Testis (tissue), 3 donors: ENCODE results near the gene COL4A4. TPM values are rescaled to one million over a fixed set of nuclear protein-coding genes. Genes with fewer than 3 reads are reported as not detected.

ENCODE experiments used
- DNase-seq: peaks from one replicate; pipeline ENCODE4 v3.0.0-alpha.2; 2019
- H3K27ac ChIP-seq, 2 donors: fragments of 200-600 bp; sonication (generic); one replicate each; pipeline ENCODE4 v1.5.1; 2019
- H3K27me3 ChIP-seq: fragments of 200-600 bp; sonication (generic); one replicate; pipeline ENCODE4 v1.5.1; 2019
- H3K36me3 ChIP-seq: fragments of 200-600 bp; sonication (generic); one replicate; pipeline ENCODE4 v1.5.1; 2017; ENCODE audit warnings: low read depth; ENCODE audit errors: missing control alignments
- H3K4me1 ChIP-seq: fragments of 200-600 bp; sonication (generic); one replicate; pipeline ENCODE4 v1.5.1; 2019
- H3K4me3 ChIP-seq, 2 donors: fragments of 200-600 bp; sonication (generic); one replicate each; pipeline ENCODE4 v1.5.1; 2017 to 2019
- H3K9me3 ChIP-seq: fragments of 200-600 bp; sonication (generic); one replicate; pipeline ENCODE4 v1.5.1; 2017
- POLR2A ChIP-seq: fragments of 450-650 bp; IDR thresholded peaks from one replicate; pipeline ENCODE4 v1.6.1; 2017; ENCODE audit warnings: antibody characterized with exemption, mild to moderate bottlenecking, moderate library complexity
- WGBS, 2 donors: methylation state at CpG; one replicate each; pipeline ENCODE4 v1.1.5; 2018; 5-methylcytosine and 5-hydroxymethylcytosine counted together
- intact Hi-C: fragments of 100-400 bp; cut with DNase I; formaldehyde crosslinking; loops from one replicate; pipeline ENCODE4 v1.15.1; 2023; ENCODE audit warnings: low total_unique reads
- polyA plus RNA-seq: library from polyadenylated mRNA; stranded (reverse); fragments of 350-450 nt; fragmentation: Illumina TruSeq; extraction: RNeasy Lipid Tissue Mini Kit (QIAGEN cat#74804); gene quantifications from one replicate; pipeline ENCODE4 v1.2.3, GENCODE V29; 2014; ENCODE audit warnings: low read depth, low replicate concordance; ENCODE audit not compliant: insufficient read depth
- small RNA-seq, 2 donors: library from RNA; depleted of rRNA; stranded (forward); fragments of <200 nt; gene quantifications; one replicate each; pipeline ENCODE3, GENCODE V24; 2016
- total RNA-seq, 2 donors: library from RNA; depleted of rRNA; stranded (reverse); fragments of >200 nt; gene quantifications; one replicate each; pipeline ENCODE4 v1.2.3, GENCODE V29; 2016
- TF ChIP-seq, protein P1 (sequence below), 3 experiments: fragments of 450-650 bp in 2 of 3; fragments of 200-600 bp in 1 of 3; sonication (generic) in 1 of 3; IDR thresholded peaks; one replicate each; pipeline ENCODE4 v1.5.1; 2016 to 2019; ENCODE audit warnings: antibody characterized with exemption in 3 of 3, mild to moderate bottlenecking in 2 of 3, moderate library complexity in 1 of 3

The COL4A4 gene
- total and polyA plus RNA-seq, 3 donors from 2014 or later, result 3.0 to 4.1 (median 3.4) TPM

DNA sequence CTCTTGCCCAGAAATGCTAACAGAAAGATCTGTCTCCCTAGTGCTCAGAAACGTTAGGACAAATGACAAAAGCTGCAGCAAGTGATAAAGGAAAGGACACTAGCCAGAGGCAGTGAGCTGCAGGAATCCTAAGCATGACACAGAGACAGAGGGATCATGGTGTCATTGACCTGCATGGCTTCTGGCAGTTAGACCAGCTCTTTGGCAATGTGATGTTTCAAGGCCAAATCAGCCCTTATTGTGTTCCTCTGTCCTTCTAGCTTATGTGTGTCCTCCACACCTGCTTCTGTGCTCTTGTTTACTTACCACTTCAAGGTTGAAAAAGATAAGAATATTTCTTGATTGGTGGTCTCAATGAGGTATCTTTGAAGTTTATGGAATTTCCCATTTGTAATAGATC is 207.3 kb downstream of the COL4A4 start:
- no peaks in the 10 kb centered on the region for H3K36me3 ChIP-seq
- no peak for TF ChIP-seq POLR2A
- TF ChIP-seq, protein P1, sequence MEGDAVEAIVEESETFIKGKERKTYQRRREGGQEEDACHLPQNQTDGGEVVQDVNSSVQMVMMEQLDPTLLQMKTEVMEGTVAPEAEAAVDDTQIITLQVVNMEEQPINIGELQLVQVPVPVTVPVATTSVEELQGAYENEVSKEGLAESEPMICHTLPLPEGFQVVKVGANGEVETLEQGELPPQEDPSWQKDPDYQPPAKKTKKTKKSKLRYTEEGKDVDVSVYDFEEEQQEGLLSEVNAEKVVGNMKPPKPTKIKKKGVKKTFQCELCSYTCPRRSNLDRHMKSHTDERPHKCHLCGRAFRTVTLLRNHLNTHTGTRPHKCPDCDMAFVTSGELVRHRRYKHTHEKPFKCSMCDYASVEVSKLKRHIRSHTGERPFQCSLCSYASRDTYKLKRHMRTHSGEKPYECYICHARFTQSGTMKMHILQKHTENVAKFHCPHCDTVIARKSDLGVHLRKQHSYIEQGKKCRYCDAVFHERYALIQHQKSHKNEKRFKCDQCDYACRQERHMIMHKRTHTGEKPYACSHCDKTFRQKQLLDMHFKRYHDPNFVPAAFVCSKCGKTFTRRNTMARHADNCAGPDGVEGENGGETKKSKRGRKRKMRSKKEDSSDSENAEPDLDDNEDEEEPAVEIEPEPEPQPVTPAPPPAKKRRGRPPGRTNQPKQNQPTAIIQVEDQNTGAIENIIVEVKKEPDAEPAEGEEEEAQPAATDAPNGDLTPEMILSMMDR (IDR thresholded peaks at IDR 0.05), result no peak

DNA sequence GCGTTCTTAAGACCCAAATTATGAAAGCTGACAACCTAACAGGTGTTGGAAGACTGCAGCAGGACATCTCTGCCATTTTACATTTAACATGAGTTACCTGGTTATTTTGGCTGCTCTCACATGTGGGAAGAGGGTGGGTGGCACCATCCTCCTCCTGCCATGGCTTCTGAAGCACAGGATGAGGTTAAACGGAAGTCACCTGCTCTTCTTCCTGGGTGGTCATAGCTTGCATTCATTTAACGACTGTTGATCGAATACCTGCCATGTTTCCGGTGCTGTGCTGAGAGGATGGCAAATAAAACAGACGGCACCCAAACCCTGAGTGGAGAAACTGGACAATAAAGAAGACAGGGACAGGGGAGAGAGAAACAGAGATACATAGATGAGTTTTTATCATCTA is 210.2 kb downstream of the COL4A4 start:
- TF ChIP-seq, protein P1 (IDR thresholded peaks at IDR 0.05), result no peak
- TF ChIP-seq POLR2A, result no peak
- DNase-seq, result no peak
- no peak overlapping the region for H3K4me3 ChIP-seq
- H3K4me1 ChIP-seq, result no peaks in the 10 kb centered on the region
- H3K36me3 ChIP-seq, result no peaks in the 10 kb centered on the region
- no peaks in the 10 kb centered on the region for H3K27me3 ChIP-seq
- intact Hi-C loops, result no loop called here
- WGBS, 2 donors, result 92 to 99% methylated on average over 6 of the region's 6 CpGs
- peak overlapping the region in 1 of 2 donors; percentile 54 for H3K27ac ChIP-seq
- H3K9me3 ChIP-seq, result no peaks in the 10 kb centered on the region

More for the DNA sequence above, 207.3 kb downstream of the COL4A4 start:
- Histone ChIP-seq H3K4me3 (no peak overlapping the region), H3K27ac (no peak overlapping the region), H3K27me3 (no peaks in the 10 kb centered on the region), H3K9me3 (no peaks in the 10 kb centered on the region), H3K4me1 (no peaks in the 10 kb centered on the region)
- 23 to 42% methylated on average over 1 of the region's 1 CpG for WGBS, 2 donors
- DNase-seq, result no peak
- intact Hi-C loops, result no loop called here

DNA sequence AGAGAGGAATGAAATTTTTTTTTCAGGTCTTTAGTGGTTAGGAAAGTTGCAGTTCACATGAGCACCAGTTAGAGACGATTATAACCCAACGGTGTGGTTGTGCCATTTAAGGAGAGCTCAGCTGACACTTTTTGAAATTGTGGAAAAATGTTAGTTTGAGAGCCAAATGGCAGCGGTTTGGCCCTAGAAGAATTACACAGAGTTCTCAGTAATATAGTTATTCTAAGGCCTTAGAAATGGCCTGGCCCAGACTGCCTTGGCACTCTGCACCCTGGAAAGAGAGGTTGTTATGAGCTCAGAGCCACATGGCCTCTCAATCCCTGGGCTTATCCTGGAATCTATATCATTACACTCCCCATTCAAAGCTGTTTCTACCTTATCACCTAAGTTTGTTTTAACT is 210.8 kb downstream of the COL4A4 start:
- intact Hi-C loops, result no loop called here
- peak; percentile 63 for DNase-seq
- H3K36me3 ChIP-seq, result no peaks in the 10 kb centered on the region
- no peaks in the 10 kb centered on the region for H3K9me3 ChIP-seq
- H3K27ac ChIP-seq, result peak overlapping the region in 1 of 2 donors; percentile 54
- no peak for TF ChIP-seq POLR2A
- TF ChIP-seq, protein P1 (IDR thresholded peaks at IDR 0.05), result no peak
- no peaks in the 10 kb centered on the region for H3K27me3 ChIP-seq
- no peak overlapping the region for H3K4me3 ChIP-seq
- 64 to 69% methylated on average over 3 of the region's 3 CpGs for WGBS, 2 donors
- H3K4me1 ChIP-seq, result no peaks in the 10 kb centered on the region

Small RNA genes lying within 50 kb of the gene (small RNA-seq; reads per million reads assigned to genes)
- gene RF00554, result 0 reads per million in 2 donors

Other genes with a start within 250 kb of the COL4A4 start
- 10 to 100 TPM in 1 of 2 donors, 1 to 10 TPM in 1; 9.0 to 11.0 TPM for gene COL4A3, start 419 bp upstream of the COL4A4 start, total RNA-seq
- 3.7 TPM for gene COL4A3, start 419 bp upstream of the COL4A4 start, polyA plus RNA-seq
- 100 to 1,000 TPM; 318 to 368 TPM for gene MFF, start 161.0 kb upstream of the COL4A4 start, total RNA-seq
- gene MFF, start 161.0 kb upstream of the COL4A4 start, polyA plus RNA-seq, result 457 TPM
- gene TM4SF20, start 215.1 kb upstream of the COL4A4 start, total RNA-seq, result 1 to 10 TPM in 1 of 2 donors, under 1 TPM in 1; 0.79 to 2.2 TPM
- gene TM4SF20, start 215.1 kb upstream of the COL4A4 start, polyA plus RNA-seq, result 5.5 TPM
- gene SCYGR1, start 223.7 kb upstream of the COL4A4 start, total RNA-seq, result not detected
- not detected for gene SCYGR1, start 223.7 kb upstream of the COL4A4 start, polyA plus RNA-seq